Mucosa of rectum (tissue), 2 donors: ENCODE results near the gene PPP1R26.

Experiments
- H3K27ac ChIP-seq, 2 donors: one replicate each; pipeline ENCODE4 v1.7.0; 2013; ENCODE audit warnings: inconsistent platforms in 2 of 2, low read depth in 2 of 2, low read length in 2 of 2
- H3K27me3 ChIP-seq, 2 donors: one replicate each; pipeline ENCODE4 v1.7.0; 2013; ENCODE audit warnings: low read length in 2 of 2; ENCODE audit not compliant: control insufficient read depth in 2 of 2, insufficient read depth in 2 of 2
- H3K36me3 ChIP-seq, 2 donors: one replicate each; pipeline ENCODE4 v1.7.0; 2013; ENCODE audit warnings: low read length in 2 of 2; ENCODE audit not compliant: control insufficient read depth in 2 of 2, insufficient read depth in 2 of 2
- H3K4me1 ChIP-seq, 2 donors: one replicate each; pipeline ENCODE4 v1.7.0; 2013; ENCODE audit warnings: low read length in 2 of 2, mild to moderate bottlenecking in 1 of 2; ENCODE audit not compliant: control insufficient read depth in 2 of 2, insufficient read depth in 2 of 2
- H3K4me3 ChIP-seq, 2 donors: one replicate each; pipeline ENCODE4 v1.7.0; 2013; ENCODE audit warnings: low read length in 2 of 2
- H3K9ac ChIP-seq, 2 donors: one replicate each; pipeline ENCODE4 v1.7.0; 2013; ENCODE audit warnings: low read length in 2 of 2, low read depth in 1 of 2, mild to moderate bottlenecking in 1 of 2
- H3K9me3 ChIP-seq, 2 donors: one replicate each; pipeline ENCODE4 v1.7.0; 2013; ENCODE audit warnings: low read length in 2 of 2; ENCODE audit not compliant: control insufficient read depth in 2 of 2
- donor health status: healthy.
- donor health status: Normal muscosa, but diverticular disease.

The PPP1R26 gene

GRCh38 chr9:135504262-135505243 lies 25.0 kb downstream of the PPP1R26 start:
- peaks cover 15% of the 10 kb centered on the region in 2 donors for H3K4me1 ChIP-seq
- H3K27ac ChIP-seq = no peak overlapping the region
- peaks cover 0 to 2% of the 10 kb centered on the region in 2 donors for H3K9me3 ChIP-seq
- H3K9ac ChIP-seq = no peak overlapping the region
- peaks cover 14 to 17% of the 10 kb centered on the region in 2 donors for H3K36me3 ChIP-seq
- H3K4me3 ChIP-seq = no peak overlapping the region
- H3K27me3 ChIP-seq = no peaks in the 10 kb centered on the region

DNA sequence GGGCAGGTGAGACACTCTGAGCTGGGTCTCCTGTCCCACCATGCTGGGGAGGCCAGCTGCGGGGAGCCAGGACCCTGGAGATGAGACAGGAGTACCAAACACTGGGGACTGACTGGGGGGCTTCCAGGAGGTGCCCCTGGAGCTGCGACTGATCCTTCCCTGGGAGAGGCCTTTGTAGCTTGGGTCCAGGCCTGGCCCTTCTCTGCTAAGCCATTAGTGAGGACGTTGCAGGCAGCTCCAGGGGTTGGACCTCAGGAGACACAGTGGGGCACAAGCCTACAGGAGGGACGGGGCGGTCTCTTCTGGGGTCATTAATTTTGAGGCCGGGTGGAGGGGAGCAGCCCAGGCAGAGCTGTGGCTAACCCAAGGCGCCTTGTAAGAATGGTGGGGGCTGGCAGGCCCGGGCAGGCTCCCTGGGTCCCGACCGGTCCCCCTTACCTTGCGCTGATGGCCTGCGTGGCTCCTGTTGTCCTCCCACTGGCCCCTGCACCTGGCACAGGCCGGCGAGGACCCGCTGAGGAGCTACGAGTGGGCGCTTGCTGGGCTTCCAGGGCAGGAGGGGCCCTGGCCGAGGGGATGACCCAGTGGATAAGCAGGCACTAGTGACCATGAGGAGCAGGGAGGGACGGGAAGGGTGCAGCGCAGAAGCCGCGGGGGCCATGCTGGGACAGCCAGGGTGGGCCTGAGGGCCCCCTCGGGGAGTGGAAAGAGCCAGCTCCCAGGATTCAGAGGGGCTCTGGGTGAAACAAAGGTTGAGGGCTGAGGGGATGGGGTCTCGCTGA lies 26.0 kb downstream of the PPP1R26 start:
- Histone ChIP-seq H3K27ac (no peak overlapping the region), H3K4me3 (no peak overlapping the region), H3K27me3 (no peaks in the 10 kb centered on the region), H3K36me3 (peaks cover 14 to 17% of the 10 kb centered on the region in 2 donors), H3K4me1 (peaks cover 10% of the 10 kb centered on the region in 2 donors), H3K9me3 (peaks cover 0 to 2% of the 10 kb centered on the region in 2 donors), H3K9ac (no peak overlapping the region)

- peaks cover 4 to 6% of the 10 kb centered on the region in 2 donors for H3K4me1 ChIP-seq
- H3K9me3 ChIP-seq = peaks cover 0 to 2% of the 10 kb centered on the region in 2 donors
- H3K27me3 ChIP-seq = no peaks in the 10 kb centered on the region
- H3K9ac ChIP-seq = no peak overlapping the region
- no peak overlapping the region for H3K4me3 ChIP-seq
- H3K27ac ChIP-seq = no peak overlapping the region
- peaks cover 14 to 17% of the 10 kb centered on the region in 2 donors for H3K36me3 ChIP-seq
Measured at GRCh38 chr9:135506327-135507103, 26.9 kb downstream of the PPP1R26 start.

- Histone ChIP-seq H3K4me1 (no peaks in the 10 kb centered on the region), H3K36me3 (peaks cover 14 to 17% of the 10 kb centered on the region in 2 donors), H3K4me3 (no peak overlapping the region), H3K9me3 (peaks cover 0 to 2% of the 10 kb centered on the region in 2 donors), H3K27me3 (no peaks in the 10 kb centered on the region), H3K27ac (no peak overlapping the region), H3K9ac (no peak overlapping the region)
Measured at GRCh38 chr9:135507104-135508035, 27.8 kb downstream of the PPP1R26 start.

DNA sequence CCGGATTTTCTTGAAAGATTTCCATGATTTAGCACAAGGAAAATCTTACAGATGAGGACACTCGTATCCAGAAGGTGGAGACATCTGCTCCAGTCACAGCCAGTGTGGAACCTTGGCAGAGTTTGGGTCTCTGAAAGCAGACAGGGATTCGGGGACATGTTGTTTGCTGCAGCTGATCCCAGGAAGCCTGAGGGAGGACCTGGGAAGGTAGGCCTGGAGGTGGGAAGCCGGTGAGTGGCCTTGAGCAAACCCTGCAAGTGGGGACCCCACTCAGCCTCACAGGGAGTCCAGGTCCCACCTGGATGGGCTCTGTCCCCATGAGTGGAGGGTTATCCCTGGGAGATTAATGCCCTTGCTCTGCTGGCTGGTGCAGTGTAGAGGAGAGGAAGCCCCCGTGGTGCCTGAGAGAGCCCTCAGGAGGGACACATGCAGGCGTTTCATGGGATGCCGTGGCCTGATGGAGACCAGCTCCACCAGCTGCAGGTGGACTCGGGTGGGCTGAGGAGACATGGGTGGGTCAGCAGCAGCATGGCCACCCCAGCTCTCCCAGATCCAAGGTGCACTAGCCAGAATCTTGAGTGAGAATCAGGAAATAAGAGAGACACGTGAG lies 28.7 kb downstream of the PPP1R26 start:
- peaks cover 0 to 2% of the 10 kb centered on the region in 2 donors for H3K9me3 ChIP-seq
- peaks cover 10 to 12% of the 10 kb centered on the region in 2 donors for H3K36me3 ChIP-seq
- H3K27ac ChIP-seq = no peak overlapping the region

DNA sequence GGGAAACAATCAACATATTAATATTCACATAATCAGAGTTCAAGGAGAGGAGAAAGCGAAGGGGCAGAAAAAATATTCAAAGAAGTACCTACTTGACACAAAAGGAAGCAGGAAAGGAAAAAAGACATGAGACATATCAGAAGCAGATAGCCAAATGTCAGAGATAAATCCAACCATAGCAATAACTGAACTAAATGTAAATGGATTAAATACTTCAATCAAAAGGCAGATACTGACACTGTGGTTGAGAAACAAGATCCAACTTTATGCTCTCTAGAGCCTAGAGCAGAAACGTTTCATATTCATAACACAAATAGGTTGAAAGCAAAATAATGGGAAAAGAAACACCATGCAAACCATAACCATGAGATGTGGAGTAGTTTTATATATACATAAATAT lies 29.9 kb downstream of the PPP1R26 start:
- Histone ChIP-seq H3K9me3 (peaks cover 0 to 2% of the 10 kb centered on the region in 2 donors), H3K9ac (no peak overlapping the region), H3K4me1 (no peaks in the 10 kb centered on the region), H3K4me3 (no peak overlapping the region), H3K36me3 (peaks cover 0 to under 1% of the 10 kb centered on the region in 2 donors), H3K27me3 (no peaks in the 10 kb centered on the region), H3K27ac (no peak overlapping the region)

More for the DNA sequence above, 28.7 kb downstream of the PPP1R26 start:
- Histone ChIP-seq H3K9ac (no peak overlapping the region), H3K4me3 (no peak overlapping the region), H3K4me1 (no peaks in the 10 kb centered on the region), H3K27me3 (no peaks in the 10 kb centered on the region)

GRCh38 chr9:135512241-135512603 lies 32.6 kb downstream of the PPP1R26 start:
- H3K27me3 ChIP-seq = no peaks in the 10 kb centered on the region
- no peak overlapping the region for H3K4me3 ChIP-seq
- H3K9me3 ChIP-seq = peaks cover 0 to 2% of the 10 kb centered on the region in 2 donors
- no peak overlapping the region for H3K9ac ChIP-seq
- H3K36me3 ChIP-seq = no peaks in the 10 kb centered on the region
- H3K4me1 ChIP-seq = no peaks in the 10 kb centered on the region
- no peak overlapping the region for H3K27ac ChIP-seq

GRCh38 chr9:135512904-135513303 lies 33.3 kb downstream of the PPP1R26 start:
- no peaks in the 10 kb centered on the region for H3K36me3 ChIP-seq
- H3K9me3 ChIP-seq = peaks cover 0 to 2% of the 10 kb centered on the region in 2 donors
- H3K9ac ChIP-seq = no peak overlapping the region
- no peaks in the 10 kb centered on the region for H3K27me3 ChIP-seq
- no peaks in the 10 kb centered on the region for H3K4me1 ChIP-seq
- no peak overlapping the region for H3K27ac ChIP-seq
- H3K4me3 ChIP-seq = no peak overlapping the region
